Muscle layer of colon (tissue), 2 donors: ENCODE measurements around the gene NEDD4.

Experiments
- H3K27ac ChIP-seq: one replicate; pipeline ENCODE4 v1.7.0; 2013; ENCODE audit warnings: low read depth, mild to moderate bottlenecking, low read length, moderate library complexity
- H3K27me3 ChIP-seq, 2 donors: one replicate each; pipeline ENCODE4 v1.7.0; 2013; ENCODE audit warnings: low read length in 2 of 2, mild to moderate bottlenecking in 2 of 2; ENCODE audit not compliant: insufficient read depth in 2 of 2, control insufficient read depth in 1 of 2
- H3K36me3 ChIP-seq: one replicate; pipeline ENCODE4 v1.7.0; 2013; ENCODE audit warnings: mild to moderate bottlenecking, low read length; ENCODE audit not compliant: insufficient read depth
- H3K4me1 ChIP-seq: one replicate; pipeline ENCODE4 v1.7.0; 2013; ENCODE audit warnings: mild to moderate bottlenecking, low read length; ENCODE audit not compliant: insufficient read depth
- H3K4me3 ChIP-seq, 2 donors: one replicate each; pipeline ENCODE4 v1.7.0; 2013; ENCODE audit warnings: low read length in 2 of 2, low read depth in 1 of 2, mild to moderate bottlenecking in 1 of 2, moderate library complexity in 1 of 2
- H3K9ac ChIP-seq: one replicate; pipeline ENCODE4 v1.7.0; 2013; ENCODE audit warnings: low read length
- H3K9me3 ChIP-seq: one replicate; pipeline ENCODE4 v1.7.0; 2013; ENCODE audit warnings: mild to moderate bottlenecking, low read length
- donor health status: abdominal sarcoma.
- donor health status: Adenocarcinoma of cecum.

NEDD4 gene

GRCh38 chr15:55981582-55982249, 11.7 kb downstream of the NEDD4 start:
- H3K9me3 ChIP-seq = no peaks in the 10 kb centered on the region
- H3K36me3 ChIP-seq = no peaks in the 10 kb centered on the region
- no peak overlapping the region for H3K4me3 ChIP-seq
- H3K27me3 ChIP-seq = no peaks in the 10 kb centered on the region
- H3K4me1 ChIP-seq = no peaks in the 10 kb centered on the region
- no peak overlapping the region for H3K9ac ChIP-seq
- no peak overlapping the region for H3K27ac ChIP-seq

- Histone ChIP-seq H3K27ac (no peak overlapping the region), H3K9ac (no peak overlapping the region), H3K4me1 (no peaks in the 10 kb centered on the region), H3K27me3 (no peaks in the 10 kb centered on the region), H3K36me3 (no peaks in the 10 kb centered on the region), H3K9me3 (no peaks in the 10 kb centered on the region), H3K4me3 (no peak overlapping the region)
Measured at GRCh38 chr15:55980511-55980910, 12.9 kb downstream of the NEDD4 start.

GRCh38 chr15:55977231-55977630, 16.2 kb downstream of the NEDD4 start:
- no peak overlapping the region for H3K27ac ChIP-seq
- no peak overlapping the region for H3K9ac ChIP-seq

GRCh38 chr15:55970286-55970685, 23.1 kb downstream of the NEDD4 start:
- H3K27me3 ChIP-seq = no peaks in the 10 kb centered on the region
- H3K9ac ChIP-seq = no peak overlapping the region
- no peaks in the 10 kb centered on the region for H3K9me3 ChIP-seq
- no peak overlapping the region for H3K4me3 ChIP-seq
- H3K4me1 ChIP-seq = no peaks in the 10 kb centered on the region
- no peaks in the 10 kb centered on the region for H3K36me3 ChIP-seq
- no peak overlapping the region for H3K27ac ChIP-seq

More at GRCh38 chr15:55977231-55977630, 16.2 kb downstream of the NEDD4 start:
- Histone ChIP-seq H3K27me3 (no peaks in the 10 kb centered on the region), H3K4me1 (no peaks in the 10 kb centered on the region), H3K9me3 (no peaks in the 10 kb centered on the region), H3K36me3 (no peaks in the 10 kb centered on the region), H3K4me3 (no peak overlapping the region)

- no peak overlapping the region for H3K4me3 ChIP-seq
- H3K9ac ChIP-seq = no peak overlapping the region
- H3K9me3 ChIP-seq = no peaks in the 10 kb centered on the region
- no peaks in the 10 kb centered on the region for H3K4me1 ChIP-seq
- H3K36me3 ChIP-seq = no peaks in the 10 kb centered on the region
- no peak overlapping the region for H3K27ac ChIP-seq
- no peaks in the 10 kb centered on the region for H3K27me3 ChIP-seq
Measured at GRCh38 chr15:55969582-55969981, 23.8 kb downstream of the NEDD4 start.

- no peak overlapping the region for H3K27ac ChIP-seq
Measured at GRCh38 chr15:55968923-55969322, 24.5 kb downstream of the NEDD4 start.

GRCh38 chr15:55965091-55965490, 28.3 kb downstream of the NEDD4 start:
- H3K27me3 ChIP-seq = no peaks in the 10 kb centered on the region
- no peaks in the 10 kb centered on the region for H3K9me3 ChIP-seq
- H3K27ac ChIP-seq = no peak overlapping the region
- no peaks in the 10 kb centered on the region for H3K4me1 ChIP-seq
- no peaks in the 10 kb centered on the region for H3K36me3 ChIP-seq
- no peak overlapping the region for H3K4me3 ChIP-seq
- H3K9ac ChIP-seq = no peak overlapping the region

More at GRCh38 chr15:55968923-55969322, 24.5 kb downstream of the NEDD4 start:
- H3K4me1 ChIP-seq = no peaks in the 10 kb centered on the region
- no peak overlapping the region for H3K4me3 ChIP-seq
- no peaks in the 10 kb centered on the region for H3K27me3 ChIP-seq
- H3K36me3 ChIP-seq = no peaks in the 10 kb centered on the region
- H3K9ac ChIP-seq = no peak overlapping the region
- no peaks in the 10 kb centered on the region for H3K9me3 ChIP-seq

GRCh38 chr15:55960946-55961345, 32.5 kb downstream of the NEDD4 start:
- H3K4me3 ChIP-seq = no peak overlapping the region
- no peaks in the 10 kb centered on the region for H3K4me1 ChIP-seq
- no peaks in the 10 kb centered on the region for H3K36me3 ChIP-seq
- no peaks in the 10 kb centered on the region for H3K9me3 ChIP-seq
- H3K27ac ChIP-seq = no peak overlapping the region
- no peak overlapping the region for H3K9ac ChIP-seq
- H3K27me3 ChIP-seq = no peaks in the 10 kb centered on the region

GRCh38 chr15:55959744-55960447, 33.5 kb downstream of the NEDD4 start:
- H3K27ac ChIP-seq = no peak overlapping the region
- no peak overlapping the region for H3K4me3 ChIP-seq
- no peak overlapping the region for H3K9ac ChIP-seq
- H3K4me1 ChIP-seq = no peaks in the 10 kb centered on the region
- H3K36me3 ChIP-seq = no peaks in the 10 kb centered on the region
- no peaks in the 10 kb centered on the region for H3K27me3 ChIP-seq
- no peaks in the 10 kb centered on the region for H3K9me3 ChIP-seq

- no peak overlapping the region for H3K9ac ChIP-seq
- H3K36me3 ChIP-seq = no peaks in the 10 kb centered on the region
- H3K9me3 ChIP-seq = no peaks in the 10 kb centered on the region
- no peak overlapping the region for H3K27ac ChIP-seq
- no peaks in the 10 kb centered on the region for H3K27me3 ChIP-seq
- H3K4me1 ChIP-seq = no peaks in the 10 kb centered on the region
- H3K4me3 ChIP-seq = no peak overlapping the region
Measured at GRCh38 chr15:55958349-55958748, 35.1 kb downstream of the NEDD4 start.

- H3K9ac ChIP-seq = no peak overlapping the region
- H3K4me1 ChIP-seq = no peaks in the 10 kb centered on the region
- H3K27ac ChIP-seq = no peak overlapping the region
- H3K4me3 ChIP-seq = no peak overlapping the region
- H3K27me3 ChIP-seq = no peaks in the 10 kb centered on the region
- no peaks in the 10 kb centered on the region for H3K9me3 ChIP-seq
- no peaks in the 10 kb centered on the region for H3K36me3 ChIP-seq
Measured at GRCh38 chr15:55954862-55955605, 38.4 kb downstream of the NEDD4 start.
